ENCODE data around the gene PEF1.

Gene PEF1

DNA sequence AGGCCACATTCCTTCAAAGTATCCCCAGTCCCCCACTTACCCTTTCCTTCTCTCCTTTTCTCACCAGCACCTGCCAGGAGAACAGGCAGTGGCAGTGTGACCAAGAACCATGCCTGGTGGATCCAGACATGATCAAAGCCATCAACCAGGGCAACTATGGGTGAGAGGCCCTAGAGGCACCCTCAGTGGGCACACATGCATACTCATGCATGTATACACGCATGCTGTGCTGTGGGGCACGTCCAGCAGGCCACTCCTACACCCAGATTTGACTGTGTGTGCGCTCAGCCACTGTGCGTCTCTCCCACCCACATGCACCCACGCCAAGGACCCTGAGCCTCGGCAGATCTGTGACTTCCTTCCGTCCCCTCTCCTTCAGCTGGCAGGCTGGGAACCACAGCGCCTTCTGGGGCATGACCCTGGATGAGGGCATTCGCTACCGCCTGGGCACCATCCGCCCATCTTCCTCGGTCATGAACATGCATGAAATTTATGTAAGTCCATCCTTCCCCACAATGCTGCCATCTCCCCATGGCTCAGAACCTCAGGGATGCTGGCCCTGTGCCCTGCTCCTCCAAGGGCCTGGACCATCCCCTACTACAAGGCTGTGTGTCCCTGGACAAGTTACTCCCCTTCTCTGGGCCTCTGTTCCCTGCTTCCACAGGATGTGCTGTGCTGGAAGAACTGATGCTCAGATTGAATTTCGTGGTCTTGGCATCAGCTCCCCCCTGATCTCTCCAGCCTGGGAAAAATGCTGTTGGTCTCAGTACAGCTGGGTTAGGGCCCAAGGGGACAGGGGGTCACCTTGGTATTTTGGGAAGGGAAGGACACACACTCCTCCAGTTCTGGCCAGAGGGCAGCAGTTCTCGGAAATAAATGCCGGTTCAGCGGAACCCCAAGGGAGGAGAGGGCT lies 61.3 kb downstream of the PEF1 start:
- no peak for DNase-seq

- no peak for DNase-seq
These were observed 62.6 kb downstream of the PEF1 start for GRCh38 chr1:31581821-31582810.

DNA sequence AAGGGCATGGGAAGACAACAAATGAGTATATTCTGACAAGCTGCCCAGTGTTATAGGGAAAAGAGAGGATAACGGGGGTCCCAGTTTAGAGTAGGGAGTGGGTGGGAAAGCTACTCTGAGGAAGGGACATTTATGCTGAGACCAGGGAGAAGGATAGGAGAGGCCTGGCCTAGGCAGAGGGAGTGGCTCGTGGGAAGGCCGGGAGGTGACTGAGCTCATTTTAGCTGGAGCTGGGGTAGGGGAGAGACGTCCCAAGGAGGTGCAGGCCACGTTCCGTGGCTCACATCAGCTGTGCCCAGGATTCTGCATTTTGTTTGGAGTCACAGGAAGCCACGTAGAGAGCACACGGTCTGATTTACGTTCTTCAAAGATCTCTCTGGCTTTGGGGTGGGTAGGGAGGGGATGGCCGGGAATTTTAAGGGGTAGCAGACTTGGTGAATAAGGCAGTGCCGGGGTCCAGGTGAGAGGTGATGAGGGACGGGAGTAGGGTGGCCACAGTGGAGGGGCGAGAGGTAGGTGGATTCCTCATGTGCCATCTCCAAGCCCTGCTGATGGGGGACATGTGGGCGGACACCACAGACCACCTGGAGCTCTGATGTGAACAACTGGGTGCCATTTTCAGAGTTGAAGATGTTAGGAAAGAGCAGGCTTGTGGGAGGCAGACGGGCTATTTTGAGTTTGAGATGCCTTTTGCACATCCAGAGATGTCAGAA lies 63.6 kb downstream of the PEF1 start:
- DNase-seq, result no peak

GRCh38 chr1:31580513-31580870 lies 64.2 kb downstream of the PEF1 start:
- DNase-seq, result peak; percentile 66
